Mesothelial cell of epicardium (in vitro differentiated cells): ENCODE results near the gene RAP1GAP2. TPM values are rescaled to one million over a fixed set of nuclear protein-coding genes. Genes with fewer than 3 reads are reported as not detected.
"Not testable (repeated sequence)": the region's sequence is repeated elsewhere in the genome, so short reads cannot be mapped to it uniquely, and the experiment has no call there.

ENCODE experiments used
- DNase-seq, 2 experiments: peaks; one replicate each; pipeline ENCODE4 v3.0.0; 2021; ENCODE audit warnings: low spot score in 2 of 2; ENCODE audit not compliant: unreplicated experiment in 2 of 2
- H3K27ac Mint-ChIP-seq: 2 replicates; pipeline ENCODE4 v1.8.0; 2021; ENCODE audit warnings: mixed read lengths
- H3K27me3 Mint-ChIP-seq: 2 replicates; pipeline ENCODE4 v1.8.0; 2021; ENCODE audit warnings: low read depth, mixed read lengths
- H3K36me3 Mint-ChIP-seq: 2 replicates; pipeline ENCODE4 v1.8.0; 2021; ENCODE audit warnings: mixed read lengths
- H3K4me1 Mint-ChIP-seq: 2 replicates; pipeline ENCODE4 v1.8.0; 2021; ENCODE audit warnings: mixed read lengths
- H3K4me3 Mint-ChIP-seq: 2 replicates; pipeline ENCODE4 v1.8.0; 2021; ENCODE audit warnings: mild to moderate bottlenecking, moderate library complexity, mixed read lengths
- H3K9me3 Mint-ChIP-seq: 2 replicates; pipeline ENCODE4 v1.8.0; 2021; ENCODE audit warnings: mixed read lengths
- total RNA-seq: library from RNA; stranded (reverse); gene quantifications from 3 replicates; pipeline ENCODE4 v1.2.1, GENCODE V29; 2021
- TF ChIP-seq, protein P1 (sequence below): fragments of 200-600 bp; sonication (generic); IDR thresholded peaks from one replicate; pipeline ENCODE4 v1.5.0; 2021; ENCODE audit warnings: antibody characterized with exemption; ENCODE audit not compliant: unreplicated experiment

The RAP1GAP2 gene
- total RNA-seq, 1 donor from 2014 or later, result 7.1 TPM

DNA sequence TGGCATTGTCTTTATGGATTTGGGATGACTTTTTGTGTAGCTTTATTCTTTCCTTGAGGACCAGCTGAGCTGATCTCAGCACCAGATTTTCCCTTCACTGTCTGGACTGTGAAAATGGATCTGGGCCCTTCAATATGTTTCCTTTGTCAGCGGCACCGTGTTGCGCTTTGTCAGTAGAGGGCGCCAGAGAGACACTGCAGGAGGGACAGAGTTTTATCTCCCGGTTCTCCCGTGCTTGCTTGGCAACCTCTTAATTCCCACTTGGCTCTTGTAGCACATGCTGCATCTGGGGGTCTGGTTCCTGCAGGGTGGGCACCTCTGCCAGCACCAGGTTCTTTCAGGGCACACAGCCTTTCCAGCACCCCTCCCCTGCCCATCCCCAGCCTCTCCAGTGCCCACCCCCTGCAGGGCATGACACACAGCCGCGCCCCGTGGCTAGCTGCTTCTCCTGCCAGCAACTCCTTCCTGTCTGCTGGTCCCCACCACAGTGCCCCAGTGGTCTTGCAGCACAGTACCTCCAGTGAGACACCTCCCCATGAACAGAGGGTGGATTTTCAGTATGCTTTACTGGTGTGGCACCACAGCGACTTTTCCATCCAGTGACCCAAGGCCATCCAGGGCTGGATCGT is 247.6 kb downstream of the RAP1GAP2 start:
- no peaks in the 10 kb centered on the region for H3K4me1 Mint-ChIP-seq
- peaks cover 14% of the 10 kb centered on the region for H3K27me3 Mint-ChIP-seq
- DNase-seq, result no peak
- TF ChIP-seq, protein P1, sequence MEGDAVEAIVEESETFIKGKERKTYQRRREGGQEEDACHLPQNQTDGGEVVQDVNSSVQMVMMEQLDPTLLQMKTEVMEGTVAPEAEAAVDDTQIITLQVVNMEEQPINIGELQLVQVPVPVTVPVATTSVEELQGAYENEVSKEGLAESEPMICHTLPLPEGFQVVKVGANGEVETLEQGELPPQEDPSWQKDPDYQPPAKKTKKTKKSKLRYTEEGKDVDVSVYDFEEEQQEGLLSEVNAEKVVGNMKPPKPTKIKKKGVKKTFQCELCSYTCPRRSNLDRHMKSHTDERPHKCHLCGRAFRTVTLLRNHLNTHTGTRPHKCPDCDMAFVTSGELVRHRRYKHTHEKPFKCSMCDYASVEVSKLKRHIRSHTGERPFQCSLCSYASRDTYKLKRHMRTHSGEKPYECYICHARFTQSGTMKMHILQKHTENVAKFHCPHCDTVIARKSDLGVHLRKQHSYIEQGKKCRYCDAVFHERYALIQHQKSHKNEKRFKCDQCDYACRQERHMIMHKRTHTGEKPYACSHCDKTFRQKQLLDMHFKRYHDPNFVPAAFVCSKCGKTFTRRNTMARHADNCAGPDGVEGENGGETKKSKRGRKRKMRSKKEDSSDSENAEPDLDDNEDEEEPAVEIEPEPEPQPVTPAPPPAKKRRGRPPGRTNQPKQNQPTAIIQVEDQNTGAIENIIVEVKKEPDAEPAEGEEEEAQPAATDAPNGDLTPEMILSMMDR, result peak; percentile 23
- H3K36me3 Mint-ChIP-seq, result no peaks in the 10 kb centered on the region
- H3K4me3 Mint-ChIP-seq, result no peak overlapping the region
- peaks cover 8% of the 10 kb centered on the region for H3K9me3 Mint-ChIP-seq
- H3K27ac Mint-ChIP-seq, result no peak overlapping the region

- H3K9me3 Mint-ChIP-seq, result peaks cover 8% of the 10 kb centered on the region
Observed at GRCh38 chr17:3046753-3047152, 250.5 kb downstream of the RAP1GAP2 start.

DNA sequence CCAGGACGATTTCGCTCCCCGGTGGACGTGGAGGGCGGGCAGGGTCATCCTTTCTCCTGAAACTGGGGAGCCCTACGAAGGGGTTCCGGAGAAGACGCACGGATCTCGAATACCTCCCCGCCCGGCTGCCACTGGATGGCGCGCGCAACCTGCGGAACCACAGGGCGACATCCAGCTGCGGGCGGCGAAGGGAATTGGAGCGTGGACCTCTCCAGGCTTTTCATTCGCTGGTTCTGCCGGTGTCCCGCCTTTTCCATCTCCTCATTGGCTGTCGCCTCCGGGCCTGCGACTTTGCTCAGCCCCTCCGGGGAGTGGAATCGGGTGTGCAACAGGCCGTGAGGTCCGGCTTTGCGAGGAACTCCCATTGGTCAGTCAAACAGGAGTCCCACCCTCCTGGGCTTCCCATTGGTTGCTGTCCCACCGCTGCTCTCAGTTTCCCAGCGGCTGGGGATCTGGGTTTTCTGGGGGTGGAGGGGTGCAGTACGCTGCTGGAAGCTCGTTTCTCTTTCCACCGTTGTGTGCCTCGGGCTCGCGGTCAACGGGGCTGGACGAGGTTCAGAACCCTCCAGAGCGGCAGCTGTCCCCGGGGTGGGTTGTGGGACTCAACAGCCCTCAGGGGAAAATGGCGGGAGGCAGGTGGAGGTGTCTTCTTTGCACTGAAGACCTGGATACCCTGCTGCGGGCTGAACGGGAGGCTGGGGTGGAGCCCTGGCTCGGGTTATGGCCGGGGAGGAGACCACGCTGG is 252.7 kb downstream of the RAP1GAP2 start:
- Mint-ChIP-seq H3K9me3 (peaks cover 5% of the 10 kb centered on the region), H3K27me3 (peaks cover 2% of the 10 kb centered on the region), H3K4me3 (peak overlapping the region; percentile 93), H3K27ac (peak overlapping the region; percentile 81), H3K4me1 (no peaks in the 10 kb centered on the region), H3K36me3 (no peaks in the 10 kb centered on the region)
- peak; percentile 93 to 95 for DNase-seq
- TF ChIP-seq, protein P1, result no peak

More at GRCh38 chr17:3046753-3047152, 250.5 kb downstream of the RAP1GAP2 start:
- TF ChIP-seq, protein P1, result no peak
- no peak overlapping the region for H3K4me3 Mint-ChIP-seq
- peaks cover 5% of the 10 kb centered on the region for H3K27me3 Mint-ChIP-seq
- H3K36me3 Mint-ChIP-seq, result no peaks in the 10 kb centered on the region
- no peaks in the 10 kb centered on the region for H3K4me1 Mint-ChIP-seq
- no peak overlapping the region for H3K27ac Mint-ChIP-seq
- DNase-seq, result no peak

GRCh38 chr17:3049705-3050295 is 253.6 kb downstream of the RAP1GAP2 start:
- TF ChIP-seq, protein P1, result no peak
- DNase-seq, result peak in 1 of 2 experiments; percentile 28
- Mint-ChIP-seq H3K9me3 (no peaks in the 10 kb centered on the region), H3K4me3 (peak overlapping the region; percentile 93), H3K27me3 (peaks cover 2% of the 10 kb centered on the region), H3K36me3 (no peaks in the 10 kb centered on the region), H3K27ac (no peak overlapping the region), H3K4me1 (no peaks in the 10 kb centered on the region)

DNA sequence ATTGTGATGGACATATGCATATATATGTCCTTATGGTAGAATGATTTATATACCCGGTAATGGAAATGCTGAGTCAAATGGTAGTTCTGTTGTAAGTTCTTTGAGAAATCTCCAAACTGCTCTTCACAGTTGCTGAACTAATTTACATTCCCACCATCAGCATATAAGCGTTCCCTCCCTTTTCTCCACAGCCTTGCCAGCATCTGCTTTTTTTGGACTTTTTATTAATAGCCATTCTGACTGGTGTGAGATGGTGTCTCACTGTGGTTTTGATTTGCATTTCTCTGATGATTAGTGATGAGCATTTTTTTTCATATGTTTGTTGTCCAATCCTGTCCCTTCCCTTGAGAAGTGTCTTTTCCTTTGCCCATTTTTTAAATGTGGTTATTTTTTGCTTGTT is 258.6 kb downstream of the RAP1GAP2 start:
- not testable (repeated sequence) for H3K27me3 Mint-ChIP-seq, H3K4me1 Mint-ChIP-seq, H3K36me3 Mint-ChIP-seq, H3K4me3 Mint-ChIP-seq, H3K27ac Mint-ChIP-seq, H3K9me3 Mint-ChIP-seq, DNase-seq

DNA sequence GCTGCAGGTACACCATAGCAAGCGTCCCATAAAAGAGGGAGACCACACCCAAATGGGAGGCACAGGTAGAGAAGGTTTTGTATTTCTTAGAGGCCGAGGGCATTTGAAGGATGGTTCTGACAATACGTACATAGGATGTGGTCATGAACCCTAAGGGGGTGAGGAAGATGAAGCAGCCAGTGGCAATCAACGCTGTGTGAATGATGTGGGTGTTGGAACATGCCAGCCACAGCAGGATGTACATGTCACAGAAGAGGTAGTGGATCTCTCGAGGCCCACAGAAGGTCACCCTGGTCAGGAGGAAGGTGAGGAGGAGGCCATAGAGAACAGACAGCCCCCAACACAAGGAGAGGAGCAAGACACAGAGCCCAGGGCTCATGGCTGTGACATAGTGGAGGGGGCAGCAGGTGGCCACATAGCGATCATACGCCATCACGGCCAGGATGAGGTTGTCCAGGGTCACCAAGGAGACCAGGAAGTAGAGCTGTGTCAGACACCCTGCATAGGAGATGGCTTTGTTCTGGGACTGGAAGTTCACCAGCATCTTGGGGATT is 266.7 kb downstream of the RAP1GAP2 start:
- H3K9me3 Mint-ChIP-seq, H3K4me3 Mint-ChIP-seq, H3K27ac Mint-ChIP-seq: not testable (repeated sequence)

DNA sequence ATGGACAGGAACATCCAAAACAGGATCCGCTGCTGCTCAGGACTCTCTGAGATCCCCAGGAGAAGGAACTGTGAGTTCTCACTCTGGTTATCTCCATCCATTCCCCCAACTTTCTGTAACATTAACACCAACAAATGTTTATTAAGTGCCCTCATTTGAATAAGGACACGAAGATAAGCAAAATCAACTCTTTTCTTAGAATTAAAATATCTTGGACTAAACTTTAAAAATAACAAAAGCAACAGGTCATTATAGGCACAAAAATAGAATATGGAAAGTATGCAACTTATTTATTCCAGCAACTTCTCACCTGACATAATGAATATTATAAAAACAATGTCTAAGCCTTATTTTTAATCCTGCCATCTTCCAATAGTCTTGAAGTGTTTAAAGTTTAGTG is 267.3 kb downstream of the RAP1GAP2 start, which contains the start of gene OR1D5:
OR1D5 (minus strand) TSS at position 101 of the 400 bp plus-strand sequence; CDS start at position 101, 0 bp downstream.
- not testable (repeated sequence) for H3K9me3 Mint-ChIP-seq, H3K4me3 Mint-ChIP-seq, H3K27me3 Mint-ChIP-seq, DNase-seq, H3K36me3 Mint-ChIP-seq, H3K27ac Mint-ChIP-seq, H3K4me1 Mint-ChIP-seq

More for the DNA sequence above, 266.7 kb downstream of the RAP1GAP2 start:
- H3K27me3 Mint-ChIP-seq, H3K36me3 Mint-ChIP-seq, DNase-seq, H3K4me1 Mint-ChIP-seq: not testable (repeated sequence)

DNA sequence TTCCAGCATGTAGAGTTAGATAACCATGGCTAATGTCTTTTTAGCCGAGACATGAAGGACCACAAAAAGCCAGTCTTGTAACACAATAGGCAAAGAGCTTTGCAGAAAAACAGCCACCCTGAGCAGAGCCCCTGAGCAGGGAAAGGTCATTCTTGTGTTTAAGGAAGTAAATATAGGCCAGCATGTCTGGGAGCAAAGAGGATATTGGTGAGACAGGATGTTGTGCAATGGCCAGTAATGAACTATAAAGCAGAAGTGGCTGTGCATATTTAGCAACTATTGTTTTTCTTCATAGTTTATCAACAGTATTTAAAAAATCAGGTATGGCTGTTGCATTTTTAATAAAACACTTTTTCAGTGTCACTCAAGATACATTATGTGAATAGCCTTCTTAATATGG is 269.0 kb downstream of the RAP1GAP2 start:
- not testable (repeated sequence) for H3K36me3 Mint-ChIP-seq, H3K27ac Mint-ChIP-seq, DNase-seq, H3K4me3 Mint-ChIP-seq, H3K4me1 Mint-ChIP-seq, H3K9me3 Mint-ChIP-seq, H3K27me3 Mint-ChIP-seq

GRCh38 chr17:3073850-3074249 is 277.6 kb downstream of the RAP1GAP2 start:
- not testable (repeated sequence) for H3K4me1 Mint-ChIP-seq, H3K27me3 Mint-ChIP-seq, DNase-seq, H3K36me3 Mint-ChIP-seq, H3K27ac Mint-ChIP-seq, H3K4me3 Mint-ChIP-seq
- peaks cover 29% of the 10 kb centered on the region for H3K9me3 Mint-ChIP-seq
